GM21576 (cell line): ENCODE data around the gene ATXN7L1.
"Not testable (repeated sequence)": the region's sequence is repeated elsewhere in the genome, so short reads cannot be mapped to it uniquely, and the experiment has no call there.

ENCODE experiments used
- ATAC-seq: cut with Tn5 transposase; IDR thresholded peaks from one replicate; pipeline ENCODE4 v1.9.1; 2021; ENCODE audit warnings: mild to moderate bottlenecking, moderate library complexity; ENCODE audit not compliant: unreplicated experiment

The ATXN7L1 gene

GRCh38 chr7:105894131-105894530 is 17.7 kb upstream of the ATXN7L1 start:
- ATAC-seq: no peak

DNA sequence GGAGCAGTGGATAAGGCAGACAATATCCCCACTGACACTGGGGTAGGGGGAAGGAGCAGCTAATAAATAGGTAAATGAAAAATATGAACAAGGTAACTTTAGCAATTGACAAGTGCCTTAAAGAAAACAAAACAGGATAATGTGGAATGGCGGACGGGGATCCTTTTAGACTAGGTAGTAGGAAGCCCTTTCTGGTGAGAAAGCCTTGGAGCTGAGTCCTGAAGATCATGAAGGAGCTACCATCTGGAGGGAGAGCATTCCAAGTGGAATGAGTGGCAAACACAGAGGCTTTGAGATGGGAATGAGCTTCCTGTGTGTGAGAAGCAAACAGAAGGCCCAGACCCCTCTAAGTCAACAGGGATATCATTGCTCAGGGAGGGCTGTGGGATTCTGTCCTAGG is 16.0 kb upstream of the ATXN7L1 start:
- no peak for ATAC-seq

DNA sequence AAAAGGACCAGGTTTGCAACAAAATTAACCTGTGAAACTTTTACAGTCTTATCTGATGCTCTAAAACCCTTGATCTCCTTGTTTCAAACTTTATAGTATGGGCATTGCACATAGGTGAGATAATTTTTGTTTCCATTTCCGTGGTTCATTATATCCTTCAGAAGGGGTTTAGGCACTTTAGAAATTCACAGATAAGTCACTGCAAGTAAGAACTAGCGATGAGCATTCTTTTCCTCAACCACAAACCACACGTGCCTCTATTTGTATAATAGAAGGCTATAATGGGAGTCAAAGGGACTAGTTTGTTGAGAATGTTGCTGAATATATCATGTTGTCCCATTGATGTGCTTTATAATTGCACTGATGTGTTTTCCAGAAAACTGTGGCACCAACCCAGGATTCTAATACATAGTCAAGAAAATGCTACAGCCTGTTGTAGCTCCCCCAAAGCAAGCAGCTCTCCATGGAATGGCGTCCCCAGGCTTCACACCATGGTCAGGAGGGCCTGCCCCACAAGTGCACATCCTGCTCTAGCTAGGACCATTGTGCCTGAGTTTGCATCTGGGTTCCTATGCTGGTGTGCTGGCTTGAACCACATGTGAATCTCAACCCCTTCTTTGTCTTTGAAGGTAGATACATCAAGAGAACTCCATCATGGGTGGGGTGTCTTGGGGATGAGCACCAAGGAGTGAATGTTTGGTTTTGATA is 14.0 kb upstream of the ATXN7L1 start:
- ATAC-seq: no peak

- ATAC-seq: no peak
Observed at GRCh38 chr7:105887569-105888189, 11.3 kb upstream of the ATXN7L1 start.

DNA sequence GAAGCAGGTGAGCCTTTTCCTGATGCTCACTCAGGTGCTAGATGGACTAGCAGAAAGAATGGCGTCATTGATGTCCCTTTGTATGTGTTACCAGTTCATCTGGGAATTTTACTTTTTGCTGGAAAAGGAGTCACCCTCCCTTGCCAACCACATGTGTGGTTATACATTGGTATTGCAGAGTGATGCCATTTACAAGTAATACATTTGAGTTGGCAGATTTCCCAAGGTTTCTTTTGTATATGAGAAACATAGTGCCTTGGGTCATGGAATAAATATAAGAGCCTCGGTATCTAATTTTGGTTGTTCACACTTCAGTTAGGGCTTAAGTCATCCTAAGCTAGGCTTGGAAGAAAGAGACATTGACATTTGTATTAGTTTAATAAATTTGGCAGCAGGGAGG is 10.4 kb upstream of the ATXN7L1 start:
- no peak for ATAC-seq

DNA sequence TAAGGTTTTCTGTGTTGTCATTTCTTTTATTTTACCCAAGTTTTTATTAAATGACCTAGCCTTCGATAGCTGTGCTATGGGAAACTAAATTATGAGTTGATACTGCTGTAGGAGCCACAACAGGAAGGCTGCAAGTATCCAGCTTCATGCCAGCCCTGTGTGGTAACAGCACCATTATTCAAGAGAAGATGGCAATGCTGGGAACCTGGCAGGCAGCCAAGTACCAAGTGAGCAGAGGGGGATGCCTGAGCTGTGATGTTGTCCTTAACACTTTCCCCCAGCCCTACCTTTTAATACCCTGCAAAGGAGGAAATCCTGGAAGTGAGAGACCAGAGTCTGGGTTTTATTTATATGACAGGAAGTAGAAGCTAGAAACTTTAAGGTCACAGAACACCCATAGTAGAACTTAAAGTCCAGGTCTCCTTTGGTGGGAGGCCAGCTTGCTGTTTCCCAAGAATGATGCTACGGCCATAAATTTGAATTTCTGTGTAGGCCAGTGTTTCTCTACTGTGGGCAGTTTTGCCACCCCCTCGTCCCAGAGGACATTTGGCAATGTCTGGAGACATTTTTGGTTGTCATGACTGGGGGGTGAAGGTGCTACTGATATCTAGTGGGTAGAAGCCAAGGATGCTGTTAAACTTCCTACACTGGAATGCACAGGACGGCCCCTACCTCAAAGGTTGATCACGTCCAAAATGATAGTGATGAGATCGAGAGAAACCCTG is 9.2 kb upstream of the ATXN7L1 start:
- no peak for ATAC-seq

GRCh38 chr7:105883179-105883578 is 6.8 kb upstream of the ATXN7L1 start:
- not testable (repeated sequence) for ATAC-seq

GRCh38 chr7:105881439-105881838 is 5.0 kb upstream of the ATXN7L1 start:
- ATAC-seq: no peak

DNA sequence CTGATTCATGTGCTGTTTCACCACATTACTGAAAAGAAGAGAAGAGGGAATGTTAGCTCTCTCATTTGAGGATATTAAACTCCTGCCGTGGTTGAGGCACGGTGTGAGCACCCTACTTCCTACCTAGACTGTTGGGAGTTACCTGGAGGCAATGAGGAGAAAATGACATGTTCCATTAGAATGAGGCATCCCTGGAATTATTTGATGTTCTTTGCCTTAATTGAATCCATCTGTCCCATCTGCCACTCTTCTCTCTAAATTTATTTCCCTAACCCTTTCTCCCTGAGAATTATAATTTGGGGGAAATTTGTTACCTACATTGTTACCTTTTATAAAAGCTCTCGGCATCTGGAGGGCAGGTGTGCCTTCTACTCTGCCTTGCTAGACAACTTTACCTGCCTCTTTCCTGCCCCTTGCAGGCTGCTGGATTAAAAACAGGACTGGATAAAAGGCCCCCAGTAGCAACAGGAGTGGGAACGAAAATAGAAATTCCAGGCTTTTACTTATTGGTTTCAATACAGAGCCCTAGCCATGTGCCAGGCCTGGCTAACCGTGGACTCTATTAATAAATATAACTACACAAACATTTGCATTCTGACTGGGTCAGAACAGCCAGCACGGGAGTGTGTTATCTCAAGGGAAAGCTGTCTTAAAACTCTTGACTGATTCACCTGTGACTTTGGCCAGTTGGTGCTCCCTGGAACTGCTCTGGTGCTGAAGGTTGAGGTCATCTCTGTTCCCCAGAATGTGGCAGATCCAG is 4.4 kb upstream of the ATXN7L1 start:
- ATAC-seq: no peak

GRCh38 chr7:105879782-105880181 is 3.4 kb upstream of the ATXN7L1 start:
- ATAC-seq: no peak

GRCh38 chr7:105878746-105879605 is 2.6 kb upstream of the ATXN7L1 start:
- no peak for ATAC-seq

DNA sequence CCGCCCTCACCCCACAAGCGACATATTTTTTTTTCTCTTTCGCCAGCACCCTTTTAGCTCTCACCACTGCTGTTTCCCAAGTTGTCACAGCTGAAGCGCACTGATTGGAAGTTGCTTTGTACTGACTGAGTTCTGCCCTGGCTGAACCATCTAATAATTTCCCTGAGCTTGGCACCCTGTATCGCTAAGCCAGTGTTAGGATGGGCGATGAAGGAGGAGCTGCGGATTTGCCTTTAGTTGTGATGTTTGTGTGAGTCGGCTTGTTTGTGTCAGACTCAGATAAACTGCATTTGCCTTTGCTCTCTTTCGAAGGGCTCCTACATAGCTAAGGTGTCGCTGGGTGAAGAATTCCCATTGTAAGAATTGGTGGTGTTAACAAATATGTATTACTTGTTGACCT is 1.3 kb upstream of the ATXN7L1 start:
- ATAC-seq: no peak

DNA sequence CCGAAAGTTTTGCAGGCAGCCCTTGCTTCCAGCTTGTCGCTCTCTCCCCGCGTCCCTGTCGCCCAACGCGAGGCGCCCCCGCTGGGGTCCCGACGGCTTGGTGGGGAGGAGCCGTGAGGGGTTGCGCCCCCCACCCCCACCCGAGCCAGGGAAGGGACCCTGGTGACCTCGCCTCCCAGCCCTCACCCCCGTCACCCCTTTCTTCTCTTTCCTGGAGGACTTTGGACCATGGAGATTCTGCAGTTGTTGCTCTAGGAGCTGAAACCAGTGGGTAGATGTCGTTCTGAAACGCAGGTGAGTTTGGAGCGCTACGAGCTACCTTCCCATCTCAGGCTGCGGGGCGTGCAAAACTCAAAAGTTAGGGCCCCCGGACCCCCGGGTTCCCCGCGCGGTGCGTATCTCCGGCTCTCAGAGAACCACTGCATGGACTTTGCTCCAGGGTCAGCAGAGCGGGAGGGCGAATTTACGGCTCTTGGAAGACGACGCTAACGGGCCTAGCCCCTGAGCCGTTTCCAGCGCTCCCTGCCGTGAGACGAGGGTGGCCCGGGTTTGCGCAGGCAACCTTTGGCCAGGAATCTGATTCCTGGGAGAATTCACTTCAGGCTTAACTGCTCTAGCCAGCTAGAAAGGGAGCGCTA is 684 bp upstream of the ATXN7L1 start:
- no peak for ATAC-seq

GRCh38 chr7:105875505-105875904 is 894 bp downstream of the ATXN7L1 start:
- ATAC-seq: no peak

GRCh38 chr7:105874055-105874454 is 2.3 kb downstream of the ATXN7L1 start:
- no peak for ATAC-seq

GRCh38 chr7:105872491-105872890 is 3.9 kb downstream of the ATXN7L1 start:
- ATAC-seq: no peak

DNA sequence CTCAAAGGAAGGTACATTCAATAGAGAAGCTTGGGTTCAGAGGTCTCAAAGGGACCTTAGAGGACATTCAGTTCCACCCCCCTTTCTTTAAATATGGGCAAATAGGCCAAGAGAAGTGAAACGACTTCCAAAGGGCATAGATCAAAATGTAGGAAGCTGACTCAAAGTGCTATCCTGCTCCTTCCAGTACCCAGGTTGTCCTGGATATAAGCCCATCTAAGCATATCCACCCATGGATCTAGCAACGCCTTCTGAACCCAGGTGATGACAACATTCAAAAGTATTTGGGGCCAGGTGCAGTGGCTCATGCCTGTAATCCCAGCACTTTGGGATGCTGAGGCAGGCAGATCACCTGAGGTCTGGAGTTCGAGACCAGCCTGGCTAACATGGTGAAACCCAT is 5.3 kb downstream of the ATXN7L1 start:
- no peak for ATAC-seq

DNA sequence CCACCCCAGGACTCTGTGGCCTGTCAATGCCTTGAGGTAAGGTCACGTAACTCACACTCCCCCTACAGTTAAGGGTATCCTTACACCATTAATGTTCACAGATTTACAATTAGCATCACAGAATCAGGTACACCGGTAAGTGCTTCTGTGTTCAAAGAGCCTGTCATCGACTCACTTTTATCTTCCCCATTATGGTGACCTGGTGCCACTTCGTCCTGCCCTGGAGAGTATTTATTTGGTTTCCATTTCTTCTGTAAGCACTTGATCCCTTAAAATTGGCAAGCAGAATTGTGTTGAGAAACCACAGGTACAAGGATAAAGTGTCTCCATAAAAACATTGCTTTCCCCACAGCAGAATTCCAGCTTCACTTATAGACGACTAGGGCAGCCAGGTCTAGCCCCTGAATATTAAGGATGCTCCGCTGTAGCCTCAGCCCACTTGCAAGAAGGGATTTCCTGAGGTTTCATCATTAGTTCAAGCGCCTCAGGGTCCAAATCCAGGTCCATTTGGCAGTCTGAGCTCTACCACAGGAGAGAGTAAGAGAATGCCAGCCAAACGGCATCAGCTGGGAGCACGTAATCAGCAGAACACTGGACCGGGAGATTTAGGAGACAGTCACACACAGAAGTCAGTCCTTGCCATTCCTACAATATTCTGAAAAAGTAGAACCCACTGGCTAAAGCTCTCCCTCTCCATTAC is 10.1 kb downstream of the ATXN7L1 start:
- ATAC-seq: no peak

DNA sequence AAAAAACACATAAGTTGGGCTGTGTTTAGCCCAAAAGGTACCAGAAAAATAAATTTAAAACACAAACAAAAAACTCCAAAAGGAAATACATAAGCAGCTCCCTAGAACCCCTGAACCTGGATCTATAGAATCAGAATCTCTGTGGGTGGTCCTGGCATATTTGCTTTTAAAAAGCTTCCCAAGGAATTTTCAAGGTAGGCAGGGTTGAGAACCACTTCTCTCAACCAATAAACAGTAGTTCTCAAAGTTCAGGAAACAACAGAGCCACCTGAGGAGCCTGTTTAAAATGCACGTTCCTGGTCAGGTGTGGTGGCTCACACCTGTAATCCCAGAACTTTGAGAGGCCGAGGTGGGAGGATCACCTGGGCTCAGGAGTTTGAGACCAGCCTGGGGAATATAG is 12.5 kb downstream of the ATXN7L1 start:
- no peak for ATAC-seq
